Airway epithelial cell (primary cell): Measurements from ENCODE around the gene POU3F2. TPM values are rescaled to one million over a fixed set of nuclear protein-coding genes. Genes with fewer than 3 reads are reported as not detected.

Source experiments
- total RNA-seq: library from RNA; depleted of rRNA; stranded (reverse); fragments of >200 nt; gene quantifications from 2 replicates; pipeline ENCODE4 v1.2.3, GENCODE V29; 2015

Gene POU3F2
- total RNA-seq = not detected in 2 replicates

DNA sequence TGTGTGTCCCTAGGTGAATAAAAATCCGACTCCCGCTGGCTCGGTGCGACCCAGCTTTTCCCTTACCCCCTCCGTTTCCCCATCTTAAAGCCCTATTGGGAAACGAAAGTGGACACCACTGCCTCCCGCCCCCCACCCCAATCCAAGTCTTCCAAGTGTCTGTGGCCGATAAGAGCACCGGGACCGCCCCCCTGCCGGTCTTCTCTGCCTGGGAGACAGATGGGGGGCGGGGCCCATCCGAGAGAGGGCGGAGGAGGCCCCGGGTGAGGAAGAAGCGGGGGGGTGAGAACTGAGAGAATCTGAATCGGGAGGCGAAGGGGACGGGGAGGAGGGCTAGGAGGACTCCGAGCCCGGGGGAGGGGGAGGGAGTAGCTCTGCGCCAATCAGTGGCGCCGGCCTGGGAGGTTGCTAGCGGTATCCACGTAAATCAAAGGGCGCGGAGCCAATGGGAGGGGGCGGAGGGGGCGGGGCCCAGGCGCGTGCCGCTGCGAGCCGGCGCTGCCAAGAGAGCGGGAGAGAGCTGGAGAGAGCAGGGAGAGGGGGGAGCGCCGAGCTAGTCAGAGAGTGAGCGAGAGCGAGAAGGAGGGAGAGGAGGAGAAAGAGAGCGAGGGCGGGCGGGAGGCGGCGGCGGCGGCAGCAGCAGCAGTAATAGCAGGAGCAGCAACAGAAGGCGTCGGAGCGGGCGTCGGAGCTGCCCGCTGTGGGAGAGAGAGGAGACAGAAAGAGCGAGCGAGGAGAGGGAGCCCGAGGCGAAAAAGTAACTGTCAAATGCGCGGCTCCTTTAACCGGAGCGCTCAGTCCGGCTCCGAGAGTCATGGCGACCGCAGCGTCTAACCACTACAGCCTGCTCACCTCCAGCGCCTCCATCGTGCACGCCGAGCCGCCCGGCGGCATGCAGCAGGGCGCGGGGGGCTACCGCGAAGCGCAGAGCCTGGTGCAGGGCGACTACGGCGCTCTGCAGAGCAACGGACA is at the start of gene POU3F2:
TSS of gene POU3F2 (plus strand) at position 515 of the 972 bp plus-strand sequence. CDS start at position 815, 300 bp downstream.

Other genes starting within 250 kb of the POU3F2 start
- gene FBXL4, start 113.4 kb downstream of the POU3F2 start, total RNA-seq = 7.9 and 9.7 TPM in 2 replicates